ENCODE measurements around the gene L1CAM. TPM values are rescaled to one million over a fixed set of nuclear protein-coding genes. Genes with fewer than 3 reads are reported as not detected.

Gene L1CAM
- total and polyA plus RNA-seq, 2 of the 8 experiments (the other 6 are each of a cell fraction or from before 2014, with no cell fraction given), result 11.0 to 43.0 TPM

DNA sequence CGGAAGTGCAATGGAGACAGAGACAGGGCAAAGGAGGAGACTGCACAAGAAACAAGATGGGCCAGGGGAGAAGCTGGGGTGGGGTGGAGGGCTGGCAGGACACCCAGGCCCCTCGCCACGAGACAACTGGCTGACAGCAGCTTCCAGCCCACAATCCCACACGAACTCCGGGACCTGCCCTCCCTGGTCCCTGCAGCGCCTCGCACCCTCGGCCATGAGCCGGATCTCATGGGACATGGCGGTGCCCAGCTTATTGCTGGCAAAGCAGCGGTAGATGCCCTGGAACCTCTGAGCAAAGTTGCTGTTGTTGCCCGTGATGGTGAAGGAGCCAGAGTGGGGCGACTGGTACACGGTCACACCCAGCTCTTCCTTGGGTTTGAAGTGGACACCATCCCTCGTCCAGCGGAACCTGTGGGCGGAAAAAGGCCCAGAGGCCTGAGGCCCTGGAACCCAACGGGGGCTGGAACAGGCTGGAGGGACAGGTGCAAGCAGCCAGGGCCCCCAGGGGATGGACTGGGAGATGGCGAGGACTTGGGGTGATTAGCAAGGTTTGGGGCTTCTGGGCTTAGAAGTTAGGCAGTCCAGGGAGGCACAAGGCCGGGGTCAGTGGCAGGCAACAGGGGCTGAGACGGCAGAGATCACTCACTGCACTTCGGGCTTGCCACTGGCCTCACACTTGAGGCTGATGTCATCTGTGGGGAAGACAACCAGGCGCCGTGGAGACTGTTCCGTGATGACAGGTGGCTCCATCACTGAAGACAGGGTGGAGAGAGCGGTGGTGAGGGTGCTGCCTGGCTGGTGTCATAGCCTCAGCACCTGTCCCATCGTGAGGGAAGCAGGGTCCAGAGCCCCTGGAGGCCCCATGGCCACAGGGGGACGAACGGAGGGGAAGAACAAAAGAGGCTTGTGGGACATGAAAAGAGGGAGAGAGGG, 13.8 kb downstream of the L1CAM start:
- Histone ChIP-seq H2AFZ (ENCODE audit: low read length) (no peak overlapping the region), H3K56ac (replicated peaks; ENCODE audit: insufficient read length, low read depth, low read length) (no peak overlapping the region), H3K27me3 (replicated peaks in 1 of 4; ENCODE audit: control insufficient read depth in 3 of 4, extremely low read depth in 1 of 4, insufficient read depth in 3 of 4, low read length in 3 of 4) (no peaks in the 10 kb centered on the region; a peak in 1 of 7 replicates), H4K5ac (ENCODE audit: insufficient read length, low read depth, low read length) (no peak overlapping the region), H3K9me3 (ENCODE audit: insufficient read depth in 2 of 2, low read depth in 1 of 2, low read length in 1 of 2) (no peaks in the 10 kb centered on the region), H4K8ac (ENCODE audit: extremely low read depth, insufficient read depth, low read length) (no peak overlapping the region), H3K4ac (replicated peaks; ENCODE audit: insufficient read length, low read depth, low read length) (no peak overlapping the region), H3K79me2 (ENCODE audit: control insufficient read depth in 1 of 2, insufficient read depth in 2 of 2, low read length in 2 of 2) (no peaks in the 10 kb centered on the region), H3K4me2 (ENCODE audit: insufficient read depth in 1 of 2, low read depth in 2 of 2, low read length in 2 of 2) (no peak overlapping the region), H2BK120ac (replicated peaks; ENCODE audit: low read depth, low read length) (no peak overlapping the region), H3K23me2 (ENCODE audit: low read depth, low read length) (no peaks in the 10 kb centered on the region), H3K36me3 (ENCODE audit: control insufficient read depth in 2 of 4, insufficient read depth in 4 of 4, low read length in 3 of 4) (peaks cover 0 to 14% (median 0%) of the 10 kb centered on the region in 4 experiments; a peak in 1 of 8 replicates), H4K20me1 (replicated peaks in 1 of 2; ENCODE audit: control insufficient read depth in 1 of 2, insufficient read depth in 2 of 2, low read length in 2 of 2) (peaks cover 2 to 10% of the 10 kb centered on the region in 2 experiments), H3K4me3 (ENCODE audit: extremely low read depth in 1 of 4, insufficient read depth in 2 of 4, low read depth in 3 of 4, low read length in 4 of 4) (no peak overlapping the region), H3K18ac (ENCODE audit: extremely low read depth, low read length) (no peak overlapping the region), H3K23ac (ENCODE audit: insufficient read length) (no peak overlapping the region), H3K79me1 (ENCODE audit: low read depth, low read length) (no peaks in the 10 kb centered on the region), H3K4me1 (replicated peaks in 1 of 4; ENCODE audit: control insufficient read depth in 3 of 4, insufficient read depth in 4 of 4, low read length in 3 of 4) (peaks cover 3 to 16% (median 6%) of the 10 kb centered on the region in 4 experiments), H3K27ac (ENCODE audit: low read depth, low read length) (no peak overlapping the region), H2BK12ac (ENCODE audit: low read depth, low read length) (no peak overlapping the region), H4K91ac (replicated peaks; ENCODE audit: insufficient read length, low read length) (no peak overlapping the region), H3K14ac (ENCODE audit: insufficient read length) (no peak overlapping the region), H3K9ac (replicated peaks in 1 of 4; ENCODE audit: extremely low read depth in 1 of 4, low read depth in 3 of 4, low read length in 3 of 4) (no peak overlapping the region), H2BK15ac (ENCODE audit: low read length) (no peak overlapping the region), H2BK5ac (ENCODE audit: low read depth, low read length) (no peak overlapping the region), H2AK5ac (ENCODE audit: low read depth, low read length) (no peak overlapping the region), H2BK20ac (ENCODE audit: low read length) (no peak overlapping the region)
- WGBS, 2 experiments (ENCODE audit: extremely low coverage in 1 of 2, insufficient coverage in 1 of 2, insufficient read length in 1 of 2, insufficient replicate concordance in 2 of 2, low coverage in 1 of 2, low lambda C conversion rate in 2 of 2, missing lambda C conversion rate in 1 of 2), result 79% methylated on average over 12 of the region's 29 CpGs; no CpG with 5 or more reads in 1 of the 2 experiments
- no peak for DNase-seq (ENCODE audit: low read depth in 1 of 2, low spot score in 2 of 2)
- FAIRE-seq, result no peak
- ChIA-PET POLR2A (ENCODE audit: partially characterized antibody) (interaction anchor here (1.3 kb wide), 1 partner anchor 34 kb away, joined by 5 read pairs; no protein-coding TSS in a partner anchor), CTCF (ENCODE audit: partially characterized antibody) (interaction anchor here (0.8 to 1.5 kb wide), 6 partner anchors 9 to 53 kb away, joined by 3 to 4 read pairs (median 4); no protein-coding TSS in a partner anchor)
- TF ChIP-seq POLR2AphosphoS5 (IDR thresholded peaks at IDR 0.05; ENCODE audit: low read depth, low read length) (no peak), EGR1 (IDR thresholded peaks at IDR 0.05; ENCODE audit: borderline replicate concordance, low read depth, low read length) (no peak), RFX5 (IDR thresholded peaks at IDR 0.05; ENCODE audit: borderline replicate concordance, low read depth, low read length) (no peak), EP300 (IDR thresholded peaks at IDR 0.05; ENCODE audit: borderline replicate concordance in 1 of 2, low read depth in 2 of 2, low read length in 2 of 2) (no peak), EZH2 (IDR thresholded peaks at IDR 0.05; ENCODE audit: low read depth, low read length, severe bottlenecking) (no peak), SUZ12 (IDR thresholded peaks at IDR 0.05; ENCODE audit: low read length) (no peak), CHD2 (IDR thresholded peaks at IDR 0.05; ENCODE audit: low read length) (no peak), NANOG (IDR thresholded peaks at IDR 0.05; ENCODE audit: insufficient read depth, low read depth, low read length, poor library complexity, severe bottlenecking) (no peak), TEAD4 (IDR thresholded peaks at IDR 0.05; ENCODE audit: low read depth, low read length) (no peak), BCL11A (IDR thresholded peaks at IDR 0.05; ENCODE audit: low read depth in 2 of 2, low read length in 2 of 2) (no peak)
- TF ChIP-seq, protein P1, sequence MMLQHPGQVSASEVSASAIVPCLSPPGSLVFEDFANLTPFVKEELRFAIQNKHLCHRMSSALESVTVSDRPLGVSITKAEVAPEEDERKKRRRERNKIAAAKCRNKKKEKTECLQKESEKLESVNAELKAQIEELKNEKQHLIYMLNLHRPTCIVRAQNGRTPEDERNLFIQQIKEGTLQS (IDR thresholded peaks at IDR 0.05; ENCODE audit: insufficient read depth, low read depth, low read length), result no peak
